H9 (cell line): ENCODE results near the gene THSD7B. TPM values are rescaled to one million over a fixed set of nuclear protein-coding genes. Genes with fewer than 3 reads are reported as not detected.

ENCODE experiments used
- DNase-seq: peaks from one replicate; pipeline ENCODE4 v3.0.0-alpha.2; 2017
- H2AFZ ChIP-seq: one replicate; pipeline ENCODE4 v1.6.1; 2013; ENCODE audit warnings: mild to moderate bottlenecking, low read length, control low read depth, moderate library complexity
- H2AK5ac ChIP-seq: 2 replicates; pipeline ENCODE4 v1.6.1; 2013; ENCODE audit warnings: low read length, control low read depth, mixed read lengths; ENCODE audit not compliant: insufficient read length
- H2BK120ac ChIP-seq: one replicate; pipeline ENCODE4 v1.6.1; 2013; ENCODE audit warnings: low read depth, mild to moderate bottlenecking, low read length, control low read depth, inconsistent platforms; ENCODE audit not compliant: poor library complexity, severe bottlenecking
- H2BK12ac ChIP-seq: 2 replicates; pipeline ENCODE4 v1.6.1; 2013; ENCODE audit warnings: low read length, control low read depth, mixed read lengths, low read depth; ENCODE audit not compliant: insufficient read length
- H2BK15ac ChIP-seq: 2 replicates; pipeline ENCODE4 v1.6.1; 2013; ENCODE audit warnings: low read depth, low read length, control low read depth
- H2BK20ac ChIP-seq: one replicate; pipeline ENCODE4 v1.6.1; 2013; ENCODE audit warnings: low read depth, mild to moderate bottlenecking, low read length, control low read depth, inconsistent platforms; ENCODE audit not compliant: poor library complexity, severe bottlenecking
- H2BK5ac ChIP-seq: 2 replicates; pipeline ENCODE4 v1.6.1; 2013; ENCODE audit warnings: low read length, control low read depth, mixed read lengths; ENCODE audit not compliant: insufficient read length
- H3K14ac ChIP-seq: 2 replicates; pipeline ENCODE4 v1.6.1; 2013; ENCODE audit warnings: low read length, control low read depth; ENCODE audit not compliant: insufficient read depth
- H3K18ac ChIP-seq: 2 replicates; pipeline ENCODE4 v1.6.1; 2013; ENCODE audit warnings: low read depth, mild to moderate bottlenecking, mixed read lengths, low read length, control low read depth; ENCODE audit not compliant: insufficient read length
- H3K23ac ChIP-seq: 2 replicates; pipeline ENCODE4 v1.6.1; 2013; ENCODE audit warnings: low read length, control low read depth, mixed read lengths, low read depth; ENCODE audit not compliant: insufficient read length
- H3K23me2 ChIP-seq: 2 replicates; pipeline ENCODE4 v1.6.1; 2013; ENCODE audit warnings: low read depth, mild to moderate bottlenecking, mixed read lengths, low read length, control low read depth; ENCODE audit not compliant: insufficient read length, poor library complexity, severe bottlenecking
- H3K27ac ChIP-seq: 2 replicates; pipeline ENCODE4 v1.5.1; 2013; ENCODE audit warnings: low read length, control low read depth, mixed read lengths, low read depth; ENCODE audit not compliant: insufficient read length
- H3K27me3 ChIP-seq: 2 replicates; pipeline ENCODE4 v1.6.1; 2013; ENCODE audit warnings: low read length, control low read depth, inconsistent platforms; ENCODE audit not compliant: insufficient read depth
- H3K4ac ChIP-seq: 2 replicates; pipeline ENCODE4 v1.6.1; 2013; ENCODE audit warnings: low read depth, mild to moderate bottlenecking, control low read depth, inconsistent platforms, low read length, moderate library complexity
- H3K4me1 ChIP-seq: 2 replicates; pipeline ENCODE4 v1.6.1; 2013; ENCODE audit warnings: low read length, control low read depth, inconsistent platforms; ENCODE audit not compliant: insufficient read depth
- H3K4me2 ChIP-seq: 2 replicates; pipeline ENCODE4 v1.6.1; 2013; ENCODE audit warnings: low read length, control low read depth, mixed read lengths; ENCODE audit not compliant: insufficient read length, insufficient read depth
- H3K56ac ChIP-seq: 2 replicates; pipeline ENCODE4 v1.6.1; 2013; ENCODE audit warnings: low read depth, mild to moderate bottlenecking, mixed read lengths, low read length, control low read depth; ENCODE audit not compliant: insufficient read length
- H3K79me1 ChIP-seq: 2 replicates; pipeline ENCODE4 v1.6.1; 2013; ENCODE audit warnings: low read depth, mild to moderate bottlenecking, moderate library complexity, low read length, control low read depth, inconsistent platforms; ENCODE audit not compliant: insufficient read depth, poor library complexity, severe bottlenecking
- H3K79me2 ChIP-seq: 2 replicates; pipeline ENCODE4 v1.6.1; 2013; ENCODE audit warnings: low read length, control low read depth, inconsistent platforms; ENCODE audit not compliant: insufficient read depth
- H3K9ac ChIP-seq: 2 replicates; pipeline ENCODE4 v1.6.1; 2013; ENCODE audit warnings: low read length, control low read depth, mixed read lengths; ENCODE audit not compliant: insufficient read length; ENCODE audit errors: extremely low read depth
- H3K9me3 ChIP-seq: one replicate; pipeline ENCODE4 v1.6.1; 2013; ENCODE audit warnings: low read depth, low read length, inconsistent platforms; ENCODE audit not compliant: control insufficient read depth
- H3T11ph ChIP-seq: one replicate; pipeline ENCODE4 v1.6.1; 2013; ENCODE audit warnings: mild to moderate bottlenecking, low read length, control low read depth, inconsistent platforms
- H4K20me1 ChIP-seq: one replicate; pipeline ENCODE4 v1.6.1; 2013; ENCODE audit not compliant: control insufficient read depth, insufficient read length, insufficient read depth
- H4K5ac ChIP-seq: 2 replicates; pipeline ENCODE4 v1.6.1; 2013; ENCODE audit warnings: low read depth, mild to moderate bottlenecking, mixed read lengths, low read length, control low read depth; ENCODE audit not compliant: insufficient read length
- H4K8ac ChIP-seq: replicated peaks from 2 replicates; pipeline ENCODE4 v1.6.1; 2013; ENCODE audit warnings: low read length, control low read depth, mixed read lengths, low read depth; ENCODE audit not compliant: insufficient read length
- H4K91ac ChIP-seq: 2 replicates; pipeline ENCODE4 v1.6.1; 2013; ENCODE audit warnings: low read depth, mild to moderate bottlenecking, moderate library complexity, mixed read lengths, low read length, control low read depth; ENCODE audit not compliant: insufficient read length
- H3K27ac Mint-ChIP-seq, 3 experiments: 2 replicates in 2 of 3; 3 replicates in 1 of 3; pipeline ENCODE4 v1.8.0; 2020 to 2021; ENCODE audit warnings: mixed read lengths in 3 of 3, mild to moderate bottlenecking in 1 of 3, moderate library complexity in 1 of 3
- H3K27me3 Mint-ChIP-seq: 2 replicates; pipeline ENCODE4 v1.8.0; 2021; ENCODE audit warnings: low read depth, mild to moderate bottlenecking, moderate library complexity, mixed read lengths
- H3K36me3 Mint-ChIP-seq, 3 experiments: 2 replicates in 2 of 3; 3 replicates in 1 of 3; pipeline ENCODE4 v1.8.0; 2020 to 2021; ENCODE audit warnings: low read depth in 3 of 3, mixed read lengths in 3 of 3; ENCODE audit not compliant: insufficient read depth in 1 of 3
- H3K4me1 Mint-ChIP-seq, 2 experiments: 2 replicates each; pipeline ENCODE4 v1.8.0; 2020; ENCODE audit warnings: mixed read lengths in 2 of 2
- H3K4me3 Mint-ChIP-seq, 2 experiments: 2 replicates in 1 of 2; 3 replicates in 1 of 2; pipeline ENCODE4 v1.8.0; 2020 to 2021; ENCODE audit warnings: mild to moderate bottlenecking in 2 of 2, mixed read lengths in 2 of 2, moderate library complexity in 1 of 2
- H3K9me3 Mint-ChIP-seq, 2 experiments: 2 replicates in 1 of 2; 3 replicates in 1 of 2; pipeline ENCODE4 v1.8.0; 2020; ENCODE audit warnings: mild to moderate bottlenecking in 2 of 2, mixed read lengths in 2 of 2, moderate library complexity in 1 of 2
- WGBS: extraction: QIAGEN DNeasy Blood & Tissue Kit; methylation state at CpG from one replicate; pipeline ENCODE4 v1.1.7; 2013; ENCODE audit warnings: missing lambda C conversion rate, low lambda C conversion rate, mixed read lengths; ENCODE audit not compliant: insufficient read length; ENCODE audit errors: extremely low coverage; 5-methylcytosine and 5-hydroxymethylcytosine counted together
- total RNA-seq: library from RNA; stranded (reverse); gene quantifications from 2 replicates; pipeline ENCODE4 v1.2.1, GENCODE V29; 2021
- TF ChIP-seq, protein P1 (sequence below): fragments of 200-600 bp; sonication (generic); conservative IDR thresholded peaks from 3 replicates; pipeline ENCODE4 v1.8.0; 2021; ENCODE audit warnings: antibody characterized with exemption, mild to moderate bottlenecking

The THSD7B gene
- total RNA-seq, 1 experiment from 2014 or later = 0.85 TPM

DNA sequence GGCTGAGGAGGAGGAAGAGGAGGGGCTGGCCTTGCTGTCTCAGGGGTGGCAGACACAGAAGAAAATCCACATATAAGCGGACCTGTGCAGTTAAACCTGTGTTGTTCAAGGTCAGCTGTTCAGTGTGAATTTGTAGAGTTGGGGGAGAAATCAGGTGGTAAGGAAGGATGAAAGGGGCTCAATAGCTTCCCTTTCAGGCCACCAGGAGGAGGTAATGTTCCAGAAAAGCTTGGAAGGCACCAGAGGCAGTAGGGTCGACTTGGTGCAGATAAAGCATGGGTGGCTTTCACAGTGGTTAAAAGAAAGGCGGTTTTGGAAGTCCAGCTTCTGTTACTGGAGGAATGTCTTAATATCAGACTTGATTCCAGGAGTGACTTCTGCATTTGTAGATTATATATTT is 167.4 kb downstream of the THSD7B start:
- Mint-ChIP-seq H3K4me1 (no peaks in the 10 kb centered on the region), H3K36me3 (no peaks in the 10 kb centered on the region), H3K27me3 (no peaks in the 10 kb centered on the region; the same call in 1 of the 2 replicates), H3K9me3 (peaks cover 0 to 4% of the 10 kb centered on the region in 2 experiments; a peak in 2 of 5 replicates), H3K4me3 (no peak overlapping the region), H3K27ac (no peak overlapping the region)
- H2BK5ac ChIP-seq = no peak overlapping the region
- no peak overlapping the region for H3K4me2 ChIP-seq
- no peaks in the 10 kb centered on the region for H3K23me2 ChIP-seq
- no peaks in the 10 kb centered on the region for H3K27me3 ChIP-seq
- no peak overlapping the region for H2BK20ac ChIP-seq
- no peak overlapping the region for H3K18ac ChIP-seq
- H2BK120ac ChIP-seq = no peak overlapping the region
- no peak overlapping the region for H3K27ac ChIP-seq
- no peak overlapping the region for H4K8ac ChIP-seq
- no peak overlapping the region for H3K14ac ChIP-seq
- H2BK12ac ChIP-seq = no peak overlapping the region
- H4K5ac ChIP-seq = no peak overlapping the region
- H2AFZ ChIP-seq = no peak overlapping the region
- no peaks in the 10 kb centered on the region for H3K79me1 ChIP-seq
- peak; percentile 45 for DNase-seq
- H3K23ac ChIP-seq = no peak overlapping the region
- no peak overlapping the region for H3T11ph ChIP-seq
- no peak overlapping the region for H3K56ac ChIP-seq
- no peak overlapping the region for H4K91ac ChIP-seq
- H3K9me3 ChIP-seq = no peaks in the 10 kb centered on the region
- no peaks in the 10 kb centered on the region for H3K4me1 ChIP-seq
- H3K9ac ChIP-seq = no peak overlapping the region
- H2BK15ac ChIP-seq = no peak overlapping the region
- H3K4ac ChIP-seq = no peak overlapping the region
- H4K20me1 ChIP-seq = no peaks in the 10 kb centered on the region
- WGBS = no CpG with 5 or more reads among the region's 3 CpGs
- no peak overlapping the region for H2AK5ac ChIP-seq
- TF ChIP-seq, protein P1, sequence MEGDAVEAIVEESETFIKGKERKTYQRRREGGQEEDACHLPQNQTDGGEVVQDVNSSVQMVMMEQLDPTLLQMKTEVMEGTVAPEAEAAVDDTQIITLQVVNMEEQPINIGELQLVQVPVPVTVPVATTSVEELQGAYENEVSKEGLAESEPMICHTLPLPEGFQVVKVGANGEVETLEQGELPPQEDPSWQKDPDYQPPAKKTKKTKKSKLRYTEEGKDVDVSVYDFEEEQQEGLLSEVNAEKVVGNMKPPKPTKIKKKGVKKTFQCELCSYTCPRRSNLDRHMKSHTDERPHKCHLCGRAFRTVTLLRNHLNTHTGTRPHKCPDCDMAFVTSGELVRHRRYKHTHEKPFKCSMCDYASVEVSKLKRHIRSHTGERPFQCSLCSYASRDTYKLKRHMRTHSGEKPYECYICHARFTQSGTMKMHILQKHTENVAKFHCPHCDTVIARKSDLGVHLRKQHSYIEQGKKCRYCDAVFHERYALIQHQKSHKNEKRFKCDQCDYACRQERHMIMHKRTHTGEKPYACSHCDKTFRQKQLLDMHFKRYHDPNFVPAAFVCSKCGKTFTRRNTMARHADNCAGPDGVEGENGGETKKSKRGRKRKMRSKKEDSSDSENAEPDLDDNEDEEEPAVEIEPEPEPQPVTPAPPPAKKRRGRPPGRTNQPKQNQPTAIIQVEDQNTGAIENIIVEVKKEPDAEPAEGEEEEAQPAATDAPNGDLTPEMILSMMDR = peak; percentile 79
- no peaks in the 10 kb centered on the region for H3K79me2 ChIP-seq
